Liver (tissue), 9 donors: ENCODE results near the gene MYOF. TPM values are rescaled to one million over a fixed set of nuclear protein-coding genes. Genes with fewer than 3 reads are reported as not detected.

Experiments used
- DNase-seq: peaks from one replicate; pipeline ENCODE4 v3.0.0-alpha.2; 2017; ENCODE audit warnings: low spot score
- H3K27ac ChIP-seq, 2 donors: one replicate each; pipeline ENCODE4 v1.7.0; 2013; ENCODE audit warnings: inconsistent platforms in 2 of 2, low read length in 2 of 2, control low read depth in 1 of 2, low read depth in 1 of 2, mild to moderate bottlenecking in 1 of 2
- H3K27me3 ChIP-seq, 4 donors: one replicate each; pipeline versions ENCODE4 v1.6.1 to v1.7.0; 2013; ENCODE audit warnings: low read length in 3 of 4, inconsistent platforms in 1 of 4, mild to moderate bottlenecking in 1 of 4, moderate library complexity in 1 of 4; ENCODE audit not compliant: control insufficient read depth in 4 of 4, insufficient read depth in 4 of 4
- H3K36me3 ChIP-seq, 4 donors: one replicate each; pipeline versions ENCODE4 v1.6.1 to v1.7.0; 2013; ENCODE audit warnings: low read length in 3 of 4, mild to moderate bottlenecking in 3 of 4, low read depth in 1 of 4, moderate library complexity in 1 of 4; ENCODE audit not compliant: control insufficient read depth in 4 of 4, insufficient read depth in 3 of 4
- H3K4me1 ChIP-seq, 4 donors: one replicate each; pipeline versions ENCODE4 v1.6.1 to v1.7.0; 2013; ENCODE audit warnings: low read length in 3 of 4, mild to moderate bottlenecking in 3 of 4, moderate library complexity in 1 of 4; ENCODE audit not compliant: control insufficient read depth in 4 of 4, insufficient read depth in 4 of 4
- H3K4me3 ChIP-seq, 3 donors: one replicate each; pipeline versions ENCODE4 v1.6.1 to v1.7.0; 2013; ENCODE audit warnings: low read length in 3 of 3, control low read depth in 1 of 3, low read depth in 1 of 3, mild to moderate bottlenecking in 1 of 3
- H3K9ac ChIP-seq, 2 donors: one replicate each; pipeline ENCODE4 v1.7.0; 2013; ENCODE audit warnings: low read length in 2 of 2, mild to moderate bottlenecking in 2 of 2, moderate library complexity in 2 of 2, control low read depth in 1 of 2, low read depth in 1 of 2
- H3K9me3 ChIP-seq, 4 donors: one replicate each; pipeline versions ENCODE4 v1.6.1 to v1.7.0; 2013; ENCODE audit warnings: low read length in 3 of 4; ENCODE audit not compliant: control insufficient read depth in 4 of 4
- EGR1 ChIP-seq, 2 donors: IDR thresholded peaks; 2 replicates each; pipeline ENCODE4 v1.6.1; 2016 to 2018; ENCODE audit warnings: antibody characterized with exemption in 2 of 2, low read depth in 2 of 2
- FOXA2 ChIP-seq: IDR thresholded peaks from 2 replicates; pipeline ENCODE4 v1.6.1; 2016; ENCODE audit warnings: antibody characterized with exemption
- GABPA ChIP-seq, 2 donors: IDR thresholded peaks in 1 of 2; conservative IDR thresholded peaks in 1 of 2; 2 replicates each; pipeline ENCODE4 v1.6.1; 2016; ENCODE audit warnings: antibody characterized with exemption in 2 of 2, mild to moderate bottlenecking in 1 of 2, moderate library complexity in 1 of 2
- HNF4G ChIP-seq: IDR thresholded peaks from 2 replicates; pipeline ENCODE4 v1.6.1; 2016; ENCODE audit warnings: antibody characterized with exemption
- JUND ChIP-seq, 2 donors: IDR thresholded peaks; 2 replicates each; pipeline ENCODE4 v1.6.1; 2016; ENCODE audit warnings: antibody characterized with exemption in 2 of 2
- MAX ChIP-seq: IDR thresholded peaks from 2 replicates; pipeline ENCODE4 v1.6.1; 2016; ENCODE audit warnings: antibody characterized with exemption
- NR2F2 ChIP-seq: IDR thresholded peaks from 2 replicates; pipeline ENCODE4 v1.6.1; 2016; ENCODE audit warnings: antibody characterized with exemption
- RAD21 ChIP-seq, 2 donors: IDR thresholded peaks; 2 replicates each; pipeline ENCODE4 v1.6.1; 2016; ENCODE audit warnings: antibody characterized with exemption in 2 of 2, mild to moderate bottlenecking in 2 of 2
- RXRA ChIP-seq, 2 donors: IDR thresholded peaks; 2 replicates each; pipeline ENCODE4 v1.6.1; 2017 to 2018; ENCODE audit warnings: antibody characterized with exemption in 2 of 2, mild to moderate bottlenecking in 1 of 2
- SP1 ChIP-seq: IDR thresholded peaks from 2 replicates; pipeline ENCODE4 v1.6.1; 2018; ENCODE audit warnings: antibody characterized with exemption, mild to moderate bottlenecking
- TAF1 ChIP-seq: conservative IDR thresholded peaks from 2 replicates; pipeline ENCODE4 v1.6.1; 2016; ENCODE audit warnings: antibody characterized with exemption, mild to moderate bottlenecking
- YY1 ChIP-seq: IDR thresholded peaks from 2 replicates; pipeline ENCODE4 v1.6.1; 2016; ENCODE audit warnings: antibody characterized with exemption, mild to moderate bottlenecking
- WGBS: extraction: QIAGEN DNeasy Blood & Tissue Kit; methylation state at CpG from one replicate; pipeline ENCODE4 v1.1.7; 2013; 5-methylcytosine and 5-hydroxymethylcytosine counted together
- polyA plus RNA-seq, 2 donors: library from polyadenylated mRNA; stranded (reverse) in 1 of 2; unstranded in 1 of 2; fragments of 200-250 nt in 1 of 2; fragments of >200 nt in 1 of 2; fragmentation: Nextera tagmentation in 1 of 2; extraction: Ambion mirVana in 1 of 2; gene quantifications; one replicate each; pipeline versions ENCODE4 v1.2.1 to v1.2.3, GENCODE V29; 2013 to 2015
- total RNA-seq, 2 donors: library from RNA; depleted of rRNA; stranded (reverse); fragments of >200 nt; gene quantifications; one replicate each; pipeline ENCODE4 v1.2.3, GENCODE V29; 2014
- TF ChIP-seq, protein P1 (sequence below): IDR thresholded peaks from 2 replicates; pipeline ENCODE4 v1.6.1; 2016; ENCODE audit warnings: antibody characterized with exemption, mild to moderate bottlenecking
- TF ChIP-seq, protein P2 (sequence below): fragments of 150-350 bp; IDR thresholded peaks from 2 replicates; pipeline ENCODE4 v1.5.1; 2017; ENCODE audit warnings: improper control_type of control experiment, low read depth, low read length; ENCODE audit not compliant: missing input control
- donor health status: healthy.
- donor health status: healthy.
- donor health status: healthy.
- donor health status: healthy.
- donor health status: healthy.

Gene MYOF
- total and polyA plus RNA-seq, 4 donors, result 0.89 to 5.7 (median 3.2) TPM

DNA sequence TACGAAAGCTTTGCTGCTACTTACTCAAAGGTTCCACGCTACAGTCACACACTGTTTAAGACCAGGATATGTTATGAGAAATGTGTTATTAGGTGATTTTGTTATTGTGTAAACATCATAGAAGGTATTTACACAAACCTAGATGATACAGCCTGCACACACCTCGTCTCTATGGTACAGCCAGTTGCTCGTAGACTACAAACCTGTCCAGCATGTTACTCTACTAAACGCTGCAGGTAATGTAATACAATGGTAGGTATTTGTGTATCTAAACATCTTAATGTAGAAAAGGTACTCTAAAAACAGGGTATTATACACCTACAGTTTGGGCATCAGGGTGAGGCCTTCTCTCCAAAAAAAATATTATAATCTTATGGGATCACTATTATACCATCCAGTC is 181.2 kb downstream of the MYOF start:
- Histone ChIP-seq H3K9ac (no peak overlapping the region), H3K27me3 (no peaks in the 10 kb centered on the region), H3K36me3 (no peaks in the 10 kb centered on the region), H3K9me3 (no peaks in the 10 kb centered on the region), H3K4me1 (no peaks in the 10 kb centered on the region), H3K4me3 (no peak overlapping the region), H3K27ac (no peak overlapping the region)
- TF ChIP-seq HNF4G (no peak), NR2F2 (no peak), SP1 (no peak)
- TF ChIP-seq, protein P1, sequence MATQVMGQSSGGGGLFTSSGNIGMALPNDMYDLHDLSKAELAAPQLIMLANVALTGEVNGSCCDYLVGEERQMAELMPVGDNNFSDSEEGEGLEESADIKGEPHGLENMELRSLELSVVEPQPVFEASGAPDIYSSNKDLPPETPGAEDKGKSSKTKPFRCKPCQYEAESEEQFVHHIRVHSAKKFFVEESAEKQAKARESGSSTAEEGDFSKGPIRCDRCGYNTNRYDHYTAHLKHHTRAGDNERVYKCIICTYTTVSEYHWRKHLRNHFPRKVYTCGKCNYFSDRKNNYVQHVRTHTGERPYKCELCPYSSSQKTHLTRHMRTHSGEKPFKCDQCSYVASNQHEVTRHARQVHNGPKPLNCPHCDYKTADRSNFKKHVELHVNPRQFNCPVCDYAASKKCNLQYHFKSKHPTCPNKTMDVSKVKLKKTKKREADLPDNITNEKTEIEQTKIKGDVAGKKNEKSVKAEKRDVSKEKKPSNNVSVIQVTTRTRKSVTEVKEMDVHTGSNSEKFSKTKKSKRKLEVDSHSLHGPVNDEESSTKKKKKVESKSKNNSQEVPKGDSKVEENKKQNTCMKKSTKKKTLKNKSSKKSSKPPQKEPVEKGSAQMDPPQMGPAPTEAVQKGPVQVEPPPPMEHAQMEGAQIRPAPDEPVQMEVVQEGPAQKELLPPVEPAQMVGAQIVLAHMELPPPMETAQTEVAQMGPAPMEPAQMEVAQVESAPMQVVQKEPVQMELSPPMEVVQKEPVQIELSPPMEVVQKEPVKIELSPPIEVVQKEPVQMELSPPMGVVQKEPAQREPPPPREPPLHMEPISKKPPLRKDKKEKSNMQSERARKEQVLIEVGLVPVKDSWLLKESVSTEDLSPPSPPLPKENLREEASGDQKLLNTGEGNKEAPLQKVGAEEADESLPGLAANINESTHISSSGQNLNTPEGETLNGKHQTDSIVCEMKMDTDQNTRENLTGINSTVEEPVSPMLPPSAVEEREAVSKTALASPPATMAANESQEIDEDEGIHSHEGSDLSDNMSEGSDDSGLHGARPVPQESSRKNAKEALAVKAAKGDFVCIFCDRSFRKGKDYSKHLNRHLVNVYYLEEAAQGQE, result no peak
- DNase-seq, result no peak
- 87% methylated on average over 5 of the region's 5 CpGs for WGBS

- Histone ChIP-seq H3K4me3 (no peak overlapping the region), H3K27me3 (no peaks in the 10 kb centered on the region), H3K27ac (no peak overlapping the region), H3K9ac (no peak overlapping the region), H3K4me1 (no peaks in the 10 kb centered on the region), H3K36me3 (no peaks in the 10 kb centered on the region), H3K9me3 (no peaks in the 10 kb centered on the region)
- TF ChIP-seq RAD21 (IDR thresholded peaks at IDR 0.05), result no peak
- DNase-seq, result no peak
- 77% methylated on average over 7 of the region's 7 CpGs for WGBS
These were observed 181.7 kb downstream of the MYOF start for GRCh38 chr10:93300288-93300917.

- TF ChIP-seq EGR1 (IDR thresholded peaks at IDR 0.05; ENCODE audit: low read depth in 2 of 2), result no peak
- no peak for TF ChIP-seq NR2F2
- TF ChIP-seq FOXA2, result no peak
- no peak for TF ChIP-seq MAX
- TF ChIP-seq YY1, result no peak
- TF ChIP-seq, protein P1, result no peak
- TF ChIP-seq GABPA (IDR thresholded peaks at IDR 0.05 in 1 of 2, conservative IDR thresholded peaks at IDR 0.05 in 1 of 2), result no peak
- no peak for TF ChIP-seq TAF1
- TF ChIP-seq RAD21 (IDR thresholded peaks at IDR 0.05), result no peak
- TF ChIP-seq, protein P2, sequence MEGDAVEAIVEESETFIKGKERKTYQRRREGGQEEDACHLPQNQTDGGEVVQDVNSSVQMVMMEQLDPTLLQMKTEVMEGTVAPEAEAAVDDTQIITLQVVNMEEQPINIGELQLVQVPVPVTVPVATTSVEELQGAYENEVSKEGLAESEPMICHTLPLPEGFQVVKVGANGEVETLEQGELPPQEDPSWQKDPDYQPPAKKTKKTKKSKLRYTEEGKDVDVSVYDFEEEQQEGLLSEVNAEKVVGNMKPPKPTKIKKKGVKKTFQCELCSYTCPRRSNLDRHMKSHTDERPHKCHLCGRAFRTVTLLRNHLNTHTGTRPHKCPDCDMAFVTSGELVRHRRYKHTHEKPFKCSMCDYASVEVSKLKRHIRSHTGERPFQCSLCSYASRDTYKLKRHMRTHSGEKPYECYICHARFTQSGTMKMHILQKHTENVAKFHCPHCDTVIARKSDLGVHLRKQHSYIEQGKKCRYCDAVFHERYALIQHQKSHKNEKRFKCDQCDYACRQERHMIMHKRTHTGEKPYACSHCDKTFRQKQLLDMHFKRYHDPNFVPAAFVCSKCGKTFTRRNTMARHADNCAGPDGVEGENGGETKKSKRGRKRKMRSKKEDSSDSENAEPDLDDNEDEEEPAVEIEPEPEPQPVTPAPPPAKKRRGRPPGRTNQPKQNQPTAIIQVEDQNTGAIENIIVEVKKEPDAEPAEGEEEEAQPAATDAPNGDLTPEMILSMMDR, result no peak
- TF ChIP-seq RXRA (IDR thresholded peaks at IDR 0.05), result no peak
- no peak for TF ChIP-seq JUND (IDR thresholded peaks at IDR 0.05)
- Histone ChIP-seq H3K9ac (no peak overlapping the region), H3K4me1 (no peaks in the 10 kb centered on the region), H3K27me3 (no peaks in the 10 kb centered on the region), H3K4me3 (no peak overlapping the region), H3K27ac (no peak overlapping the region), H3K9me3 (no peaks in the 10 kb centered on the region), H3K36me3 (no peaks in the 10 kb centered on the region)
- no peak for DNase-seq
- 76% methylated on average over 18 of the region's 18 CpGs for WGBS
These were observed 182.4 kb downstream of the MYOF start for GRCh38 chr10:93299606-93300287.
